ENCODE data around the gene EPHB3.

EPHB3 gene

DNA sequence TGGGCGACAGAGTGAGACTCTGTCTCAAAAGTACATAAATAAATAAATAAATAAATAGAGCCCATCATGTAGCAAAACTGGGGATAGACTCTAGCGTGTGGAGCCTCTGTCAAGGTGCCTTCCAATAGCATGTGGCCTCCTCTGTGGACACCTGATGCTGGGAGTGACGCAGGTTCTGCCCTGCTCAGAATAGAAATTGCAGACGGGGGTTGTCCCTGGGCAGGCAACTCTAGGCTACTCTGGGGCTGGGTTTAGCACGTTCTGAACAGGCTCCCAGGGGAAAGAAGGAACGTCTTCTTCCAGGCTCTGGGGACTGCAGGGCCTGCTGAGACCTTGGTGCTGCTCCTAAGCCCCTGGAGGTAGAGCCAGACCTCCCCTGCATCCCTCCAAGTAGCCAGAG is 65.3 kb downstream of the EPHB3 start:
- DNase-seq (ENCODE audit: low read depth), result no peak

DNA sequence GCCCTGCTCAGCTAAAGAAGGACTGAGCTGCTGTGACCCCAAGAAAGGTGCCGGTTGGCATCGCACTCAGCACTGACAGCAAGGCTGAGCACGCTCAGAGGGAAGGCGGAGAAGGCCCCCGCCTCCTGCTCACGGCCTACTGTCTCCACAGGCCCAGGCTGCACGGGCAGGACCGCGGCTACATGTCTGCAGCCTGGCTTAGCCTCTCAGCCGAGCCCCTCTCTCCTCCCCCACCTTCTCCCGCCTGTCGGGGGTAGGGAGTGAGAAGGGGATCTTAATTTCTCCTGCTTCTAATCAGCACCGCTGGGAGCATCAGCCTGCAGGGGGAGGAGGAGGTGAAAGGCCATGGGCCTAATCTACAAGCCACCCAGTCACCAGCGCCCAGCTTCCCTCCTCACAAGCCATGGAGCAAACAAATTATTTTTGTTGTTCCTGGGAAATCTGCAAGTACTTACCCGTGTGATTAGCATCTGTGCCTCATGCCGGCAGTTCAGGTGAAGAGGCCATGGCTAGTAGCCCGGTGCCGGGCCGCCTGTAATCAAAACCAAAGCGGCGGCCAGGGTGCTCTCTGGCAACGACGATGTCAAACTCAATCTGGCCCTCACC is 68.1 kb downstream of the EPHB3 start:
- DNase-seq (ENCODE audit: low read depth), result no peak

DNA sequence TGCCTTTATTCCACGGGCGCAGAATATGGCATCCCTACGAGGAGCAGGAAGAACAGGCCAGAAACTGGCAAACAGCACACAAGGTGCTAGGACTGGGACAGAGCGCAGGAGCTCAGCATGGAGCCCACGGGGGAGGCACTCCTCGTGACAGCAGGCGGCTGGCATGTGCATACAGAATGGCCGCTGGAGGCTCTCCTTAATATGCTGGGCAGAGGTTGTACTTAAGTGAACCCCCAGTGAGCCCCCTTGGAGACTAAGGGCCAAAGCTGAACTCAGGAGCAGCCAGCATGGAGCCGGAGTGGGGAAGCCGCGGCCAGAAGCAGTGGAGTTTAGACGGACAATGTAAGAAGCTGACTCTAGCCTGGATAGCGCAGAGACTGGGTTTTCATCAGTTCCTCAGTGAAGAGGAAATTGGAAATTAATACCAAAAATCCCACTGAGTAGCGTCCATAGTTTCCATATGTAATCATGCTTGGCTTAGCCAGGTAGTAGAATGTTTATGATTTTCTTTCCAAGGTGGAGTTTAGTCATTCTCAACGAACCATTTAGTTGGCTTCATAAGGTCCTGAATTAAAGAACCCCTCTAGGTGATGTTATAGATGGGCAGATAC is 69.4 kb downstream of the EPHB3 start:
- DNase-seq (ENCODE audit: low read depth), result no peak

DNA sequence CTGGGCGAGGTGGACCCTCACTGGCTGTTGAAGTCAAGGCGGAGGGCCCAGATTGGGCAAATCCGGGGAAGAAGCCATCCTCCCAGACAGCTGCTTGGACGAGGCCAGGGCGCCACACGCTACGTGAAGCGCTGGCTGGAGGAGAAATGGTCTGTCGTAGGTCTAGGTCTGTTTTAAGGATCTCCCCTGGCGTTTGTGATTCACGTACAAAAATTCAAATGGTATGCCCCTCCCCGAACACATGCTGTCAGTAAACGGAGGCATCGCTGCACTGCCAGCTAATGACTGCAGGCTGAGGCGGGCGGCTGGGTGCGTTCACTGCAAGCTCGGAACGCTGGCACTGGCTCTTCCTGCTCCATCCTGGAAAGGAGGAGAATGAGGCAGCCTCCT is 69.9 kb downstream of the EPHB3 start:
- peak; percentile 15 for DNase-seq (ENCODE audit: low read depth)

Measured in EH (cell line).